ENCODE data around the gene EPHB2. TPM values are rescaled to one million over a fixed set of nuclear protein-coding genes. Genes with fewer than 3 reads are reported as not detected.

The EPHB2 gene
- total RNA-seq, 1 experiment from 2014 or later = 0.79 TPM

DNA sequence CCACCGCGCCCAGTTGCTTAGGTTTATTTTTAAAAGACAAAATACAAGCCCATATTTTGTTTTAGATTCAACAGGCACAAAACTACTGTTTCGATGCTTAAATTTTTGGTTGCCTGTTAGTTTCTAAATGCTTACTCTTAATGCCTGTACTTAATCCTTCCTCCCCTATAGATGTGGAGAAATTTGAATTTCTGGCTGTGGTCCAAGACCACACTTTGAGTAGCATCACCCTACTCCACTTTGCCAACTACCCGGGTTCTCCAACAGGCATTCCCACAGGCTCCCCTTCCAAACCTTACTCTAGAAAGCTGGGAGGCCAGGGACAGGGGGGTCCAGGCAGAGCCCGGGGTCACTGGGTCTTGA is 242.0 kb downstream of the EPHB2 start:
- Mint-ChIP-seq H3K27me3 (ENCODE audit: insufficient read depth, unreplicated experiment) (no peaks in the 10 kb centered on the region), H3K4me1 (ENCODE audit: insufficient read depth, unreplicated experiment) (no peaks in the 10 kb centered on the region), H3K4me3 (ENCODE audit: unreplicated experiment) (no peak overlapping the region), H3K36me3 (ENCODE audit: insufficient read depth, unreplicated experiment) (no peaks in the 10 kb centered on the region), H3K27ac (ENCODE audit: low read depth, unreplicated experiment) (no peak overlapping the region), H3K9me3 (ENCODE audit: unreplicated experiment) (no peaks in the 10 kb centered on the region)
- DNase-seq (ENCODE audit: unreplicated experiment) = no peak
- no peak for TF ChIP-seq CTCF (IDR thresholded peaks at IDR 0.05; ENCODE audit: unreplicated experiment)
- BruUV-seq (replicated peaks) = no TSS peak
- CTCF ChIA-PET = interaction anchor here (0.8 kb wide), 1 partner anchor 11 kb away, joined by 6 read pairs; no protein-coding TSS in a partner anchor
- intact Hi-C loops (cut with micrococcal nuclease) = no loop called here
- POLR2A ChIA-PET = no interaction called here

DNA sequence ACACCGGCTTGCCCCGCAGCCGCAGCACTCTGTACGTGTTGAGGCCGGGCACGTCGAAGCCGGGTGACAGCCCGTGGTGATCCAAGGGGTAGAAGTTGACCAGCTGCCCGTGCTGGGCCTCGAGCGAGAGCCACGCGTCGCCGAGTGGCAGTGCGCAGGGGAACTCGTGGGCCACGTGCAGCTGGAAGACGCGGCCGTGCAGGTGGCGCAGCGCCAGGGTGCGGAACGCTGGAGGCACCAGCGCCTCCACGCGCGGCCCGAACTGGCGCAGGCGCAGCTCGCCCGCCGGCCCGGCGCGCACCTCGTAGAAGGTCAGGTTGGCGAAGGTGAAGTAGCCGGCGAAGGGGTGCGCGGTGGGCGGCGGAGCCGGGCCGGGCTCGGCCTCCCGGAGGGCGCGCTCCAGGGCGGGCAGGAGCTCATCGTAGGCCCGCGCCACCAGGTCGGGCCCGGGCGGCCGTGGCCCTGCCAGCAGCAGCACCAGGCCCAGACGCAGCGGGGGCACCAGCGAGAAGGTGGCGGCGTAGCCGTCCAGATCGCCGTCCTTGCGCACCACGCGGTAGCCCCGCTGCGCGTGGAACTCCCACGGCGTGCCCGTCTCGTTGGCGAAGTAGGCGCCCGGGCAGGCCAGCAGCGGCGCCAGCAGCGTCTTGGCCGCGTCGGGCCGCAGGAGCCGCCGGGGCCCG is 242.6 kb downstream of the EPHB2 start:
- no TSS peak for BruUV-seq (replicated peaks)
- DNase-seq (ENCODE audit: unreplicated experiment) = no peak
- H3K27me3 Mint-ChIP-seq (ENCODE audit: insufficient read depth, unreplicated experiment) = no peaks in the 10 kb centered on the region
- no peaks in the 10 kb centered on the region for H3K4me1 Mint-ChIP-seq (ENCODE audit: insufficient read depth, unreplicated experiment)
- no peak overlapping the region for H3K4me3 Mint-ChIP-seq (ENCODE audit: unreplicated experiment)
- no peaks in the 10 kb centered on the region for H3K36me3 Mint-ChIP-seq (ENCODE audit: insufficient read depth, unreplicated experiment)
- no peak for TF ChIP-seq CTCF (IDR thresholded peaks at IDR 0.05; ENCODE audit: unreplicated experiment)
- no peaks in the 10 kb centered on the region for H3K9me3 Mint-ChIP-seq (ENCODE audit: unreplicated experiment)
- intact Hi-C loops (cut with micrococcal nuclease) = no loop called here
- ChIA-PET CTCF (interaction anchor here (0.8 to 2.0 kb wide), 2 partner anchors 11 kb away, joined by 6 to 9 read pairs; no protein-coding TSS in a partner anchor), POLR2A (no interaction called here)
- H3K27ac Mint-ChIP-seq (ENCODE audit: low read depth, unreplicated experiment) = no peak overlapping the region

DNA sequence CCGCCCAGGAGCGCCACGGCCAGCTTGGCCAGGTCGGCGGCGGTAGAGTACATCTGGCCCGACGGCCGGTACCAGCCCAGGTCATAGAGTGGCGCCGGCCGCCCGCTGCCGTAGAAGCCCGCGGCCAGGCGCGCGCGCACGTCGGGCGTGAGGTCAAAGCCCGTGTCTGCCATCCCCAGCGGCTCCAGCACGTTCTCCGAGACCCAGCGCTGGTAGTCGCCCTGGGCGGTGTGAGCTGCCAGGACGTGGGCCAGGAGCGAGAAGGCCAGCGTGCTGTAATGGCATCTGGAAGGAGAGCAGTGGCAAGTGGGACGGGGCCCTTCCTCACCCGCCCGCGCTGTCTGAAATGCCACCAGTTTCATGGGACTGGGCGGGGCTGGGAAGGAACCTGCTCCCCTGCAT is 243.1 kb downstream of the EPHB2 start:
- no peaks in the 10 kb centered on the region for H3K9me3 Mint-ChIP-seq (ENCODE audit: unreplicated experiment)
- intact Hi-C loops (cut with micrococcal nuclease) = no loop called here
- POLR2A ChIA-PET = no interaction called here
- TF ChIP-seq CTCF (IDR thresholded peaks at IDR 0.05; ENCODE audit: unreplicated experiment) = no peak
- H3K36me3 Mint-ChIP-seq (ENCODE audit: insufficient read depth, unreplicated experiment) = no peaks in the 10 kb centered on the region
- H3K4me3 Mint-ChIP-seq (ENCODE audit: unreplicated experiment) = no peak overlapping the region
- DNase-seq (ENCODE audit: unreplicated experiment) = no peak
- no peaks in the 10 kb centered on the region for H3K27me3 Mint-ChIP-seq (ENCODE audit: insufficient read depth, unreplicated experiment)
- H3K4me1 Mint-ChIP-seq (ENCODE audit: insufficient read depth, unreplicated experiment) = no peaks in the 10 kb centered on the region
- H3K27ac Mint-ChIP-seq (ENCODE audit: low read depth, unreplicated experiment) = no peak overlapping the region
- BruUV-seq (replicated peaks) = no TSS peak
- CTCF ChIA-PET = interaction anchor here (2.0 kb wide), 1 partner anchor 11 kb away, joined by 9 read pairs; no protein-coding TSS in a partner anchor

- TF ChIP-seq CTCF (IDR thresholded peaks at IDR 0.05; ENCODE audit: unreplicated experiment) = no peak
- no peak overlapping the region for H3K4me3 Mint-ChIP-seq (ENCODE audit: unreplicated experiment)
- H3K27me3 Mint-ChIP-seq (ENCODE audit: insufficient read depth, unreplicated experiment) = no peaks in the 10 kb centered on the region
- ChIA-PET CTCF (interaction anchor here (2.0 kb wide), 1 partner anchor 9 kb away, joined by 9 read pairs; no protein-coding TSS in a partner anchor), POLR2A (no interaction called here)
- no TSS peak for BruUV-seq (replicated peaks)
- intact Hi-C loops (cut with micrococcal nuclease) = no loop called here
- no peak for DNase-seq (ENCODE audit: unreplicated experiment)
- H3K27ac Mint-ChIP-seq (ENCODE audit: low read depth, unreplicated experiment) = no peak overlapping the region
- H3K36me3 Mint-ChIP-seq (ENCODE audit: insufficient read depth, unreplicated experiment) = no peaks in the 10 kb centered on the region
- no peaks in the 10 kb centered on the region for H3K9me3 Mint-ChIP-seq (ENCODE audit: unreplicated experiment)
- H3K4me1 Mint-ChIP-seq (ENCODE audit: insufficient read depth, unreplicated experiment) = no peaks in the 10 kb centered on the region
These were observed 244.5 kb downstream of the EPHB2 start for GRCh38 chr1:22955146-22955545.

Measured in MCF 10A (cell line).